SK-N-SH (cell line): ENCODE data around the gene NOP9. TPM values are rescaled to one million over a fixed set of nuclear protein-coding genes. Genes with fewer than 3 reads are reported as not detected.
A peak's percentile ranks its signal among the peaks of the same experiment; 100 is the strongest.

Experiments
- CTCF ChIA-PET: fragments of 300-600, 350-600 bp; formaldehyde crosslinking; extraction: SDS; loops from one replicate; lab custom pipeline; 2021; lab: Yijun Ruan, JAX
- POLR2A ChIA-PET: fragments of 350-600 bp; sonication (Branson Sonifier 250); formaldehyde crosslinking; extraction: SDS; loops from one replicate; lab custom pipeline; 2020; ENCODE audit warnings: antibody characterized with exemption, inconsistent platforms; lab: Yijun Ruan, JAX
- DNase-seq: peaks from one replicate; pipeline ENCODE4 v3.0.0; 2012
- H2AFZ ChIP-seq: fragments of 200-600 bp; sonication (generic); 2 replicates; pipeline ENCODE4 v1.8.1; 2016; ENCODE audit warnings: antibody characterized with exemption, mild to moderate bottlenecking, low read depth
- H3F3A ChIP-seq: fragments of 200-600 bp; sonication (generic); replicated peaks from 2 replicates; pipeline ENCODE3; 2016; ENCODE audit warnings: antibody characterized with exemption, mild to moderate bottlenecking; ENCODE audit not compliant: insufficient read depth
- H3K27ac ChIP-seq, 2 experiments: fragments of 200-500 bp in 1 of 2; fragments of 200-600 bp in 1 of 2; sonication (Bioruptor generic) in 1 of 2; sonication (generic), shearing (Covaris generic) in 1 of 2; 2 replicates each; pipeline versions ENCODE4 v1.5.1 to v1.6.1; 2014 to 2016; ENCODE audit warnings: low read depth in 2 of 2, inconsistent platforms in 1 of 2, low read length in 1 of 2, mild to moderate bottlenecking in 1 of 2, mixed read lengths in 1 of 2
- H3K27me3 ChIP-seq: fragments of 200-600 bp; sonication (generic), shearing (Covaris generic); 2 replicates; pipeline ENCODE4 v1.6.1; 2016; ENCODE audit warnings: mixed run types; ENCODE audit not compliant: insufficient read depth
- H3K36me3 ChIP-seq, 2 experiments: fragments of 200-500 bp in 1 of 2; fragments of 200-600 bp in 1 of 2; sonication (Bioruptor generic) in 1 of 2; sonication (generic) in 1 of 2; replicated peaks in 1 of 2; 2 replicates each; pipeline versions ENCODE3 to v1.5.1; 2014 to 2016; ENCODE audit warnings: low read length in 1 of 2, mild to moderate bottlenecking in 1 of 2; ENCODE audit not compliant: insufficient read depth in 2 of 2, control insufficient read depth in 1 of 2
- H3K4me1 ChIP-seq, 2 experiments: fragments of 200-500 bp in 1 of 2; fragments of 200-600 bp in 1 of 2; sonication (Bioruptor generic) in 1 of 2; sonication (generic), shearing (Covaris generic) in 1 of 2; 2 replicates each; pipeline versions ENCODE4 v1.5.1 to v1.6.1; 2014 to 2016; ENCODE audit warnings: low read depth in 1 of 2, low read length in 1 of 2, mixed run types in 1 of 2; ENCODE audit not compliant: insufficient read depth in 2 of 2, control insufficient read depth in 1 of 2
- H3K4me2 ChIP-seq: fragments of 200-600 bp; sonication (generic), shearing (Covaris generic); 2 replicates; pipeline ENCODE4 v1.6.1; 2017; ENCODE audit warnings: mixed run types
- H3K4me3 ChIP-seq, 2 experiments: fragments of 200-500 bp in 1 of 2; fragments of 200-600 bp in 1 of 2; sonication (Bioruptor generic) in 1 of 2; sonication (generic), shearing (Covaris generic) in 1 of 2; 2 replicates each; pipeline versions ENCODE4 v1.5.1 to v1.8.1; 2014 to 2016; ENCODE audit warnings: low read depth in 2 of 2, inconsistent platforms in 1 of 2, low read length in 1 of 2, mild to moderate bottlenecking in 1 of 2, mixed read lengths in 1 of 2, moderate library complexity in 1 of 2
- H3K79me2 ChIP-seq: fragments of 200-600 bp; sonication (generic); 2 replicates; pipeline ENCODE4 v1.8.1; 2017; ENCODE audit warnings: mild to moderate bottlenecking; ENCODE audit not compliant: insufficient read depth
- H3K9ac ChIP-seq: fragments of 200-600 bp; sonication (generic); 2 replicates; pipeline ENCODE4 v1.6.1; 2017; ENCODE audit warnings: mixed run types
- H3K9me2 ChIP-seq: fragments of 200-600 bp; sonication (generic); 2 replicates; pipeline ENCODE4 v1.6.1; 2017; ENCODE audit warnings: mixed run types
- H3K9me3 ChIP-seq: fragments of 200-600 bp; sonication (generic); 2 replicates; pipeline ENCODE4 v1.6.1; 2017; ENCODE audit warnings: mixed run types, mild to moderate bottlenecking, moderate library complexity
- H4K20me1 ChIP-seq: fragments of 200-600 bp; sonication (generic); 2 replicates; pipeline ENCODE4 v1.6.1; 2017; ENCODE audit warnings: mild to moderate bottlenecking, mixed run types; ENCODE audit not compliant: insufficient read depth
- EP300 ChIP-seq, 2 experiments: IDR thresholded peaks; 2 replicates each; pipeline versions ENCODE4 v1.4.0 to v1.6.1; 2012; ENCODE audit warnings: borderline replicate concordance in 1 of 2, low read depth in 1 of 2, low read length in 1 of 2
- FOXJ3 ChIP-seq: sonication (generic); formaldehyde crosslinking; IDR thresholded peaks from 2 replicates; pipeline ENCODE4 v1.5.1; 2020; ENCODE audit warnings: mild to moderate bottlenecking, missing genetic modification reagents
- GABPA ChIP-seq: IDR thresholded peaks from 2 replicates; pipeline ENCODE4 v1.4.0; 2012; ENCODE audit warnings: low read depth, mild to moderate bottlenecking
- GATA2 ChIP-seq: sonication (generic); formaldehyde crosslinking; IDR thresholded peaks from 2 replicates; pipeline ENCODE4 v1.5.0; 2020; ENCODE audit warnings: mild to moderate bottlenecking, missing genetic modification reagents
- JUND ChIP-seq: IDR thresholded peaks from 2 replicates; pipeline ENCODE4 v1.4.0; 2012
- MEF2A ChIP-seq: IDR thresholded peaks from 2 replicates; pipeline ENCODE4 v1.4.0; 2012; ENCODE audit warnings: low read depth, borderline replicate concordance
- MXI1 ChIP-seq: IDR thresholded peaks from 2 replicates; pipeline ENCODE4 v1.6.1; 2012; ENCODE audit warnings: mild to moderate bottlenecking, low read depth, low read length, improper control_type of control experiment
- NRF1 ChIP-seq: IDR thresholded peaks from 2 replicates; pipeline ENCODE4 v1.6.1; 2012; ENCODE audit warnings: low read depth, mild to moderate bottlenecking, low read length
- RAD21 ChIP-seq: IDR thresholded peaks from 2 replicates; pipeline ENCODE4 v1.6.1; 2012; ENCODE audit warnings: mild to moderate bottlenecking, low read length
- RCOR1 ChIP-seq: fragments of 150-350 bp; IDR thresholded peaks from 2 replicates; pipeline ENCODE4 v1.6.1; 2017; ENCODE audit warnings: antibody characterized with exemption, low read length
- RFX5 ChIP-seq: IDR thresholded peaks from 2 replicates; pipeline ENCODE4 v1.6.1; 2012; ENCODE audit warnings: mild to moderate bottlenecking, improper control_type of control experiment, low read length
- SIN3A ChIP-seq: IDR thresholded peaks from 2 replicates; pipeline ENCODE4 v1.6.1; 2012; ENCODE audit warnings: low read depth, mild to moderate bottlenecking, low read length, moderate library complexity, borderline replicate concordance
- TCF12 ChIP-seq: IDR thresholded peaks from 2 replicates; pipeline ENCODE4 v1.4.0; 2012
- whole genome bisulfite sequencing: methylation state at CpG from one replicate; pipeline ENCODE4 v1.1.6; 2017; ENCODE audit warnings: low lambda C conversion rate; 5-methylcytosine and 5-hydroxymethylcytosine counted together
- polyA plus RNA-seq, 3 experiments: library from polyadenylated mRNA; depleted of rRNA; stranded (reverse); fragments of >200 nt; gene quantifications; 2 replicates each; pipeline ENCODE4 v1.2.3, GENCODE V29; 2012
- TF ChIP-seq, protein P1 (sequence below): IDR thresholded peaks from 2 replicates; pipeline ENCODE4 v1.4.0; 2012; ENCODE audit warnings: low read depth, borderline replicate concordance

NOP9 gene
- polyA plus RNA-seq, 1 of the 3 experiments (the other 2 are of a cell fraction), result 11.9 TPM

DNA sequence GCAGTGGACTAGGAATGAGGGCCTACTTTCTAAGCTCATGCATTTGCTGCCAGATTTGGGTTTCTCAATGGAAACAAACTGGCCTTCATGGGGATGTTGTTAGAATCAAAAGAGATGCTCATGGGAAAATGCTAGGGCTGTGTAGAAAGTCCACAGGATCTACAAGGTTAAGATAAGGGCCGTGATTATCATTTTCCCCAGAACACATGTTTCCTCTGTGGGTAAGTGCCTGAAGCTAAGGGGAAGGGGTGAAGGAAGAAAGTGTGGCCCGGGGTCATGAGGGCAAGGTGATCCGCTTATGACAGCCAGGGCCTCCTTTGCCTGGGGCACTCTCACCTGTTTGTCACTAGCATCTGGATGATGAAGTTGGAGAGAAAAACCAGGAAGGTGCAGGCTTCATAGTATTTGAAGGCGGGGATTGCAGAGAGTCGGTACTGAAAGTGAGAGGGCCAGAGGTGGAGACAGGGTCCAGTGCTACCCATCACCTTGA lies 25.4 kb downstream of the NOP9 start:
- Histone ChIP-seq H2AFZ (no peak overlapping the region), H3K4me1 (no peaks in the 10 kb centered on the region), H3K27ac (no peak overlapping the region), H3K9me3 (no peaks in the 10 kb centered on the region), H3K27me3 (peaks cover under 1% of the 10 kb centered on the region; the same call in 1 of the 2 replicates), H4K20me1 (no peaks in the 10 kb centered on the region), H3K4me3 (no peak overlapping the region), H3K9ac (no peak overlapping the region), H3K4me2 (no peak overlapping the region), H3K36me3 (no peaks in the 10 kb centered on the region), H3K79me2 (no peaks in the 10 kb centered on the region), H3F3A (no peaks in the 10 kb centered on the region), H3K9me2 (no peaks in the 10 kb centered on the region)
- CTCF ChIA-PET, result interaction anchor here (0.6 to 14.6 kb wide), 6 partner anchors 8 to 112 kb away, joined by 4 to 115 read pairs (median 49); partner anchors contain the start of genes ADCY4, CIDEB, KHNYN and LTB4R
- no peak for DNase-seq
- TF ChIP-seq, protein P1, sequence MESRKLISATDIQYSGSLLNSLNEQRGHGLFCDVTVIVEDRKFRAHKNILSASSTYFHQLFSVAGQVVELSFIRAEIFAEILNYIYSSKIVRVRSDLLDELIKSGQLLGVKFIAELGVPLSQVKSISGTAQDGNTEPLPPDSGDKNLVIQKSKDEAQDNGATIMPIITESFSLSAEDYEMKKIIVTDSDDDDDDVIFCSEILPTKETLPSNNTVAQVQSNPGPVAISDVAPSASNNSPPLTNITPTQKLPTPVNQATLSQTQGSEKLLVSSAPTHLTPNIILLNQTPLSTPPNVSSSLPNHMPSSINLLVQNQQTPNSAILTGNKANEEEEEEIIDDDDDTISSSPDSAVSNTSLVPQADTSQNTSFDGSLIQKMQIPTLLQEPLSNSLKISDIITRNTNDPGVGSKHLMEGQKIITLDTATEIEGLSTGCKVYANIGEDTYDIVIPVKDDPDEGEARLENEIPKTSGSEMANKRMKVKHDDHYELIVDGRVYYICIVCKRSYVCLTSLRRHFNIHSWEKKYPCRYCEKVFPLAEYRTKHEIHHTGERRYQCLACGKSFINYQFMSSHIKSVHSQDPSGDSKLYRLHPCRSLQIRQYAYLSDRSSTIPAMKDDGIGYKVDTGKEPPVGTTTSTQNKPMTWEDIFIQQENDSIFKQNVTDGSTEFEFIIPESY, result no peak
- no peak for TF ChIP-seq JUND
- TF ChIP-seq GATA2 (CRISPR knock-in tag), result no peak
- no peak for TF ChIP-seq RCOR1
- TF ChIP-seq FOXJ3, result no peak
- no peak for TF ChIP-seq EP300 (IDR thresholded peaks at IDR 0.05; ENCODE audit: borderline replicate concordance in 1 of 2, low read depth in 1 of 2, low read length in 1 of 2)
- no peak for TF ChIP-seq RFX5
- TF ChIP-seq GABPA, result no peak
- POLR2A ChIA-PET, result interaction anchor here (0.6 kb wide), 1 partner anchor 800 kb away, joined by 3 read pairs; no protein-coding TSS in a partner anchor
- WGBS, result 57% methylated on average over 5 of the region's 5 CpGs

DNA sequence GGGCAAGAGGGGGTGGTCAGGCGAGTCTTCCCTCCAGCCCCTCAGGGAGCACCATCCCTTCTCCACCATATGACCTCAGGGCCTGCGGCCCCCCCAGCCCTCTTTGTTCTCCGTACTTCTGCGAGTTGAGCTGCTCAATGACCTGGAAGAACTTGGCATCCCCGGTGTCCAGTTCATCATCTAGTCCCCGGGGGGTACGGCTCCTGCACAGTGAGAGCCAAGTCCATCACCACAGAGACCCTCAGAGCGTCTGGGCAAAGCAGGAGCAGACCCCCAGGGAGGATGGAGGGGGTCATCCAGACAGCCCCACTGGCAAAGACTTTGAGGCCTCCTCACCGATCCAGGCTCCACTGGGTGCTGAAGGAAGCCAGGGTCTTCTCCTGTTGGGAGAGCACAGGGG lies 26.3 kb downstream of the NOP9 start:
- CTCF ChIA-PET, result interaction anchor here (3.9 to 14.6 kb wide), 5 partner anchors 7 to 111 kb away, joined by 36 to 115 read pairs (median 62); partner anchors contain the start of genes ADCY4, CBLN3, CIDEB and KHNYN
- no peak overlapping the region for H3K9ac ChIP-seq
- 32% methylated on average over 7 of the region's 9 CpGs for WGBS
- TF ChIP-seq MXI1, result no peak
- no peak for TF ChIP-seq NRF1
- TF ChIP-seq MEF2A, result no peak
- TF ChIP-seq RAD21, result no peak
- TF ChIP-seq TCF12, result no peak
- no peak for TF ChIP-seq SIN3A
- no peak for TF ChIP-seq GATA2 (CRISPR knock-in tag)
- TF ChIP-seq, all 33 proteins: peak for 0
- no peaks in the 10 kb centered on the region for H3K79me2 ChIP-seq
- no peaks in the 10 kb centered on the region for H4K20me1 ChIP-seq
- no peaks in the 10 kb centered on the region for H3K36me3 ChIP-seq
- no peaks in the 10 kb centered on the region for H3K27me3 ChIP-seq
- peak; percentile 9 for DNase-seq
- POLR2A ChIA-PET, result no interaction called here
- H3K27ac ChIP-seq, result no peak overlapping the region
- no peak overlapping the region for H3K4me3 ChIP-seq
- no peak overlapping the region for H2AFZ ChIP-seq
- no peaks in the 10 kb centered on the region for H3K9me3 ChIP-seq
- no peaks in the 10 kb centered on the region for H3K9me2 ChIP-seq
- no peaks in the 10 kb centered on the region for H3F3A ChIP-seq
- no peaks in the 10 kb centered on the region for H3K4me1 ChIP-seq
- no peak overlapping the region for H3K4me2 ChIP-seq
